ENCODE data around the gene HAO2. TPM values are rescaled to one million over a fixed set of nuclear protein-coding genes. Genes with fewer than 3 reads are reported as not detected.
"Not testable (repeated sequence)": the region's sequence is repeated elsewhere in the genome, so short reads cannot be mapped to it uniquely, and the experiment has no call there.

HAO2 gene
- not detected in 2 replicates for total RNA-seq

- intact Hi-C loops (cut with micrococcal nuclease) = no loop called here
Observed at GRCh38 chr1:119368554-119368953, at the start of gene HAO2. Gene HAO2 (plus strand): TSS chr1:119368785. CDS start chr1:119381086, 12,301 bp downstream.

- intact Hi-C loops (cut with micrococcal nuclease) = no loop called here
Observed at GRCh38 chr1:119320100-119320499, 48.5 kb upstream of the HAO2 start.

GRCh38 chr1:119321666-119322419, 46.7 kb upstream of the HAO2 start:
- intact Hi-C loops (cut with micrococcal nuclease) = no loop called here

- intact Hi-C loops (cut with micrococcal nuclease) = no loop called here
Observed at GRCh38 chr1:119323216-119323982, 45.2 kb upstream of the HAO2 start.

GRCh38 chr1:119324198-119324597, 44.4 kb upstream of the HAO2 start:
- intact Hi-C loops (cut with micrococcal nuclease) = no loop called here

- intact Hi-C loops (cut with micrococcal nuclease) = loop anchor here (2.0 kb wide), 1 partner anchor 39 kb away; no protein-coding TSS in a partner anchor
Observed at GRCh38 chr1:119326251-119326650, 42.3 kb upstream of the HAO2 start.

GRCh38 chr1:119327094-119327449, 41.5 kb upstream of the HAO2 start:
- intact Hi-C loops (cut with micrococcal nuclease) = loop anchor here (2.0 kb wide), 1 partner anchor 40 kb away; no protein-coding TSS in a partner anchor

- intact Hi-C loops (cut with micrococcal nuclease) = loop anchor here (2.0 kb wide), 1 partner anchor 41 kb away; no protein-coding TSS in a partner anchor
Observed at GRCh38 chr1:119327450-119328155, 41.0 kb upstream of the HAO2 start.

GRCh38 chr1:119329541-119330461, 38.8 kb upstream of the HAO2 start:
- intact Hi-C loops (cut with micrococcal nuclease) = no loop called here

- intact Hi-C loops (cut with micrococcal nuclease) = no loop called here
Observed at GRCh38 chr1:119330466-119331189, 38.0 kb upstream of the HAO2 start.

- intact Hi-C loops (cut with micrococcal nuclease) = no loop called here
Observed at GRCh38 chr1:119331190-119331515, 37.4 kb upstream of the HAO2 start.

GRCh38 chr1:119331915-119332314, 36.7 kb upstream of the HAO2 start:
- intact Hi-C loops (cut with micrococcal nuclease) = no loop called here

- intact Hi-C loops (cut with micrococcal nuclease) = no loop called here
Observed at GRCh38 chr1:119332622-119333021, 36.0 kb upstream of the HAO2 start.

- intact Hi-C loops (cut with micrococcal nuclease) = no loop called here
Observed at GRCh38 chr1:119333163-119333896, 35.3 kb upstream of the HAO2 start.

- intact Hi-C loops (cut with micrococcal nuclease) = not testable (repeated sequence)
Observed at GRCh38 chr1:119333897-119334250, 34.7 kb upstream of the HAO2 start.

- intact Hi-C loops (cut with micrococcal nuclease) = no loop called here
Observed at GRCh38 chr1:119336848-119337247, 31.7 kb upstream of the HAO2 start.

- intact Hi-C loops (cut with micrococcal nuclease) = no loop called here
Observed at GRCh38 chr1:119338004-119338403, 30.6 kb upstream of the HAO2 start.

GRCh38 chr1:119338757-119339156, 29.8 kb upstream of the HAO2 start:
- intact Hi-C loops (cut with micrococcal nuclease) = no loop called here

- intact Hi-C loops (cut with micrococcal nuclease) = no loop called here
Observed at GRCh38 chr1:119340861-119341261, 27.7 kb upstream of the HAO2 start.
